Fibroblast of lung (primary cell): ENCODE data around the gene ACSL3. TPM values are rescaled to one million over a fixed set of nuclear protein-coding genes. Genes with fewer than 3 reads are reported as not detected.
A peak's percentile ranks its signal among the peaks of the same experiment; 100 is the strongest.

Experiments
- DNase-seq, 2 donors: peaks; one replicate each; pipeline versions ENCODE4 v3.0.0 to v3.0.0-alpha.2; 2010; ENCODE audit warnings: low read depth in 2 of 2
- H2AFZ ChIP-seq: 2 replicates; pipeline ENCODE4 v1.5.1; 2012; ENCODE audit warnings: low read length, control low read depth, inconsistent platforms
- H3K27ac ChIP-seq: 2 replicates; pipeline ENCODE4 v1.5.1; 2011; ENCODE audit warnings: low read length, control low read depth; ENCODE audit not compliant: insufficient read depth
- H3K27me3 ChIP-seq: 2 replicates; pipeline ENCODE4 v1.5.1; 2011; ENCODE audit warnings: mild to moderate bottlenecking, low read length; ENCODE audit not compliant: control insufficient read depth, insufficient read depth
- H3K36me3 ChIP-seq: 2 replicates; pipeline ENCODE4 v1.5.1; 2011; ENCODE audit warnings: low read length; ENCODE audit not compliant: control insufficient read depth, insufficient read depth
- H3K4me1 ChIP-seq: 2 replicates; pipeline ENCODE4 v1.5.1; 2011; ENCODE audit warnings: low read length; ENCODE audit not compliant: control insufficient read depth, insufficient read depth; ENCODE audit errors: extremely low read depth
- H3K4me2 ChIP-seq: 2 replicates; pipeline ENCODE4 v1.5.1; 2011; ENCODE audit warnings: low read length, control low read depth; ENCODE audit not compliant: insufficient read depth; ENCODE audit errors: extremely low read depth
- H3K4me3 ChIP-seq, 4 experiments: fragments of 200-600 bp in 1 of 4; sonication (generic) in 1 of 4; replicated peaks in 1 of 4; 2 replicates each; pipeline ENCODE4 v1.5.1; 2011 to 2016; ENCODE audit warnings: low read length in 4 of 4, low read depth in 3 of 4, mild to moderate bottlenecking in 3 of 4, control low read depth in 2 of 4, inconsistent platforms in 1 of 4, mixed read lengths in 1 of 4; ENCODE audit not compliant: insufficient read depth in 1 of 4; ENCODE audit errors: control extremely low read depth in 1 of 4
- H3K79me2 ChIP-seq: 2 replicates; pipeline ENCODE4 v1.5.1; 2012; ENCODE audit warnings: mild to moderate bottlenecking, low read length, inconsistent platforms; ENCODE audit not compliant: control insufficient read depth, insufficient read depth
- H3K9ac ChIP-seq: 2 replicates; pipeline ENCODE4 v1.5.1; 2011; ENCODE audit warnings: mild to moderate bottlenecking, low read length, control low read depth; ENCODE audit not compliant: insufficient read depth
- H3K9me3 ChIP-seq: 2 replicates; pipeline ENCODE4 v1.5.1; 2012; ENCODE audit warnings: low read depth, low read length; ENCODE audit not compliant: control insufficient read depth, insufficient read depth
- H4K20me1 ChIP-seq: 2 replicates; pipeline ENCODE4 v1.5.1; 2011; ENCODE audit warnings: low read length; ENCODE audit not compliant: control insufficient read depth, insufficient read depth; ENCODE audit errors: extremely low read depth
- CTCF ChIP-seq, 2 donors: IDR thresholded peaks in 1 of 2; conservative IDR thresholded peaks in 1 of 2; 1 replicate in 1 of 2; 2 replicates in 1 of 2; pipeline ENCODE4 v1.5.1; 2011 to 2012; ENCODE audit warnings: low read length in 2 of 2, control low read depth in 1 of 2, inconsistent platforms in 1 of 2, low read depth in 1 of 2, mild to moderate bottlenecking in 1 of 2
- EZH2 ChIP-seq: IDR thresholded peaks from 2 replicates; pipeline ENCODE4 v1.5.1; 2012; ENCODE audit warnings: low read length, control low read depth, mild to moderate bottlenecking; ENCODE audit errors: missing control alignments
- polyA plus RNA-seq, 2 donors: library from polyadenylated mRNA; depleted of rRNA in 1 of 2; stranded (reverse) in 1 of 2; unstranded in 1 of 2; fragments of >200 nt; gene quantifications; 2 replicates each; pipeline ENCODE4 v1.2.1, GENCODE V29; 2011 to 2012; ENCODE audit warnings: missing spikeins in 1 of 2
- total RNA-seq: library from RNA; depleted of rRNA; stranded (reverse); fragments of >200 nt; gene quantifications from 2 replicates; pipeline ENCODE4 v1.2.1, GENCODE V29; 2014

Gene ACSL3
- total and polyA plus RNA-seq, 2 donors (not counting 1 experiment from before 2014, with no cell fraction given): 147 to 377 TPM

- no peaks in the 10 kb centered on the region for H3K27me3 ChIP-seq
- H3K9ac ChIP-seq: no peak overlapping the region
- H3K4me1 ChIP-seq: peaks cover 22% of the 10 kb centered on the region
- no peaks in the 10 kb centered on the region for H3K9me3 ChIP-seq
- no peak overlapping the region for H2AFZ ChIP-seq
- peaks cover 77% of the 10 kb centered on the region for H3K79me2 ChIP-seq
- peaks cover 1% of the 10 kb centered on the region for H3K36me3 ChIP-seq
- H3K27ac ChIP-seq: no peak overlapping the region
- no peak for TF ChIP-seq EZH2
- no peak for TF ChIP-seq CTCF (conservative IDR thresholded peaks at IDR 0.05 in 1 of 2, IDR thresholded peaks at IDR 0.05 in 1 of 2; ENCODE audit: low read depth in 1 of 2, low read length in 2 of 2)
- no peaks in the 10 kb centered on the region for H4K20me1 ChIP-seq
- DNase-seq: no peak
- no peak overlapping the region for H3K4me3 ChIP-seq
- no peak overlapping the region for H3K4me2 ChIP-seq
Observed at GRCh38 chr2:222909286-222909685, 48.5 kb downstream of the ACSL3 start.

GRCh38 chr2:222912117-222912516, 51.3 kb downstream of the ACSL3 start:
- no peaks in the 10 kb centered on the region for H3K9me3 ChIP-seq
- H3K9ac ChIP-seq: no peak overlapping the region
- no peak for TF ChIP-seq CTCF (conservative IDR thresholded peaks at IDR 0.05 in 1 of 2, IDR thresholded peaks at IDR 0.05 in 1 of 2; ENCODE audit: low read depth in 1 of 2, low read length in 2 of 2)
- TF ChIP-seq EZH2: no peak
- H3K4me1 ChIP-seq: peaks cover 8% of the 10 kb centered on the region
- peak in 1 of 2 donors; percentile 88 for DNase-seq
- no peak overlapping the region for H3K27ac ChIP-seq
- H3K4me2 ChIP-seq: no peak overlapping the region
- no peaks in the 10 kb centered on the region for H3K27me3 ChIP-seq
- peaks cover 3% of the 10 kb centered on the region for H3K36me3 ChIP-seq
- H2AFZ ChIP-seq: no peak overlapping the region
- peaks cover 72% of the 10 kb centered on the region for H3K79me2 ChIP-seq
- no peak overlapping the region for H3K4me3 ChIP-seq
- no peaks in the 10 kb centered on the region for H4K20me1 ChIP-seq

- no peak overlapping the region for H3K27ac ChIP-seq
- H2AFZ ChIP-seq: no peak overlapping the region
- TF ChIP-seq CTCF (conservative IDR thresholded peaks at IDR 0.05 in 1 of 2, IDR thresholded peaks at IDR 0.05 in 1 of 2; ENCODE audit: low read depth in 1 of 2, low read length in 2 of 2): no peak
- no peak for TF ChIP-seq EZH2
- no peaks in the 10 kb centered on the region for H4K20me1 ChIP-seq
- H3K27me3 ChIP-seq: no peaks in the 10 kb centered on the region
- no peak overlapping the region for H3K4me2 ChIP-seq
- H3K9ac ChIP-seq: no peak overlapping the region
- no peak for DNase-seq
- H3K4me1 ChIP-seq: peaks cover 2% of the 10 kb centered on the region
- no peak overlapping the region for H3K4me3 ChIP-seq
- H3K79me2 ChIP-seq: peaks cover 68% of the 10 kb centered on the region
- H3K36me3 ChIP-seq: peaks cover 2% of the 10 kb centered on the region
- H3K9me3 ChIP-seq: no peaks in the 10 kb centered on the region
Observed at GRCh38 chr2:222912776-222913175, 51.9 kb downstream of the ACSL3 start.
